PFSK-1 (cell line): ENCODE measurements around the gene AGO4.

Experiments used
- FOXP2 ChIP-seq: optimal IDR thresholded peaks from 2 replicates; pipeline ENCODE3; 2011; ENCODE audit warnings: borderline replicate concordance, control low read depth, inconsistent platforms; ENCODE audit not compliant: insufficient read depth; ENCODE audit errors: extremely low read length, extremely low read depth
- POLR2AphosphoS5 ChIP-seq: IDR thresholded peaks from 2 replicates; pipeline ENCODE4 v1.6.1; 2012; ENCODE audit warnings: low read depth, mild to moderate bottlenecking, control low read depth, low read length, moderate library complexity
- REST ChIP-seq, 2 experiments: IDR thresholded peaks; 2 replicates each; pipeline versions ENCODE4 v1.6.1 to v1.8.0; 2011 to 2012; ENCODE audit warnings: low read depth in 2 of 2, low read length in 2 of 2, control low read depth in 1 of 2, inconsistent platforms in 1 of 2, mild to moderate bottlenecking in 1 of 2, moderate library complexity in 1 of 2; ENCODE audit not compliant: insufficient read depth in 1 of 2
- SIN3A ChIP-seq: IDR thresholded peaks from 2 replicates; pipeline ENCODE4 v1.6.1; 2012; ENCODE audit warnings: mild to moderate bottlenecking, low read length, moderate library complexity, borderline replicate concordance; ENCODE audit not compliant: insufficient read depth
- TAF1 ChIP-seq: IDR thresholded peaks from 2 replicates; pipeline ENCODE4 v1.6.1; 2012; ENCODE audit warnings: low read length, control low read depth, borderline replicate concordance; ENCODE audit not compliant: insufficient read depth

AGO4 gene

GRCh38 chr1:35883635-35884101 is 75.9 kb downstream of the AGO4 start:
- TF ChIP-seq FOXP2 (no peak), SIN3A (no peak), POLR2AphosphoS5 (no peak), TAF1 (no peak), REST (IDR thresholded peaks at IDR 0.05; ENCODE audit: insufficient read depth in 1 of 2, low read depth in 2 of 2, low read length in 2 of 2) (no peak)

- no peak for TF ChIP-seq SIN3A
These were observed 77.1 kb downstream of the AGO4 start for GRCh38 chr1:35884934-35885333.

- TF ChIP-seq TAF1 (no peak), POLR2AphosphoS5 (no peak), SIN3A (no peak), FOXP2 (no peak), REST (IDR thresholded peaks at IDR 0.05; ENCODE audit: insufficient read depth in 1 of 2, low read depth in 2 of 2, low read length in 2 of 2) (no peak)
These were observed 78.2 kb downstream of the AGO4 start for GRCh38 chr1:35885961-35886558.

GRCh38 chr1:35886577-35887431 is 79.0 kb downstream of the AGO4 start:
- TF ChIP-seq POLR2AphosphoS5 = no peak

- no peak for TF ChIP-seq SIN3A
- no peak for TF ChIP-seq REST (IDR thresholded peaks at IDR 0.05; ENCODE audit: insufficient read depth in 1 of 2, low read depth in 2 of 2, low read length in 2 of 2)
- no peak for TF ChIP-seq TAF1
- TF ChIP-seq POLR2AphosphoS5 = no peak
- no peak for TF ChIP-seq FOXP2
These were observed 79.7 kb downstream of the AGO4 start for GRCh38 chr1:35887508-35887907.

GRCh38 chr1:35888255-35888654 is 80.4 kb downstream of the AGO4 start:
- no peak for TF ChIP-seq FOXP2
- no peak for TF ChIP-seq TAF1
- TF ChIP-seq SIN3A = no peak
- no peak for TF ChIP-seq REST (IDR thresholded peaks at IDR 0.05; ENCODE audit: insufficient read depth in 1 of 2, low read depth in 2 of 2, low read length in 2 of 2)
- no peak for TF ChIP-seq POLR2AphosphoS5
